ENCODE data around the gene DTX3L. TPM values are rescaled to one million over a fixed set of nuclear protein-coding genes. Genes with fewer than 3 reads are reported as not detected.

Gene DTX3L
- total and polyA plus RNA-seq, 9 donors = 9.8 to 34.0 (median 23.3) TPM

DNA sequence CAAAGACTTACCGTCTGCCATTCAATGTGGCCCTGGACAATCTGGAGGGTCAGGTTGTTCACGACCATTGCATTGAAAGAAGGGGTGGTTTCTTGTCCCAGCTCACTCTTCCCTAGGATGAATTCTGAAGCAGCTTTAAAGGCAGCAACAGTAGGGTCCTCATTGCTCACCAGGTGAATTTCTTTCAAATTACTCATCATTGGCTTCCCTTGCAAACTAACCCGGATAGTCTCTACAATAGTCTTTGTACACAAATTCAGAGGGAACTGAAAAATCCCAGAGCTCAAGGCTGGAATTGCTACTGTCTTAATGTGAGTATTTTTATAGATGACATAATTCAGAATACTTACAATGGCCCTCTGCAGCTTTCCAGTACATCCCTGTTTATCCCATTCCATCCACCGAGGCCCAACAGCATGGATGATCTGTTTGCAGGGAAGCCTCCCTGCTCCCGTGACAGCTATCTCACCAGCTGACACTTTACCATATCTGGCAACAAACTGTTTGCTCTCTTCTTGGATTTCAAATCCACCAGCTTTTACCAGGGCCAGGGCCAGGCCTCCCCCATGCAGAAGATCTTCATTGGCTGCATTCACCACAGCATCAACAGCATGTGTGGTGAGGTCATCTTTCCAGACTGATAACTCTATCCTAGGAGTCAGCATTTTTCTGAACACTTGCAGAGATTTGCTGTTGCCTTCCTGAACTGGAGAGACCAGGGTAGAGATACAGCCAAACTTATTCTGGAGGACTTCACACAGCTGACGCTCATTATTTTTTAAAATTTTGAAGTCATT lies 8.7 kb upstream of the DTX3L start:
- no peaks in the 10 kb centered on the region for H3K36me3 ChIP-seq
- peaks cover 3% of the 10 kb centered on the region for H3K4me1 ChIP-seq (ENCODE audit: insufficient read depth)
- H3K27ac ChIP-seq = no peak overlapping the region
- H3K27me3 ChIP-seq = no peaks in the 10 kb centered on the region
- H3K4me3 ChIP-seq = no peak overlapping the region
- DNase-seq = no peak
- intact Hi-C loops (cut with DNase I) = no loop called here
- 68 to 76% (median 74%) methylated on average over 6 of the region's 6 CpGs for WGBS, 3 donors
- TF ChIP-seq POLR2A (IDR thresholded peaks at IDR 0.05) (no peak), EP300 (IDR thresholded peaks at IDR 0.05) (no peak)
- TF ChIP-seq, protein P1, sequence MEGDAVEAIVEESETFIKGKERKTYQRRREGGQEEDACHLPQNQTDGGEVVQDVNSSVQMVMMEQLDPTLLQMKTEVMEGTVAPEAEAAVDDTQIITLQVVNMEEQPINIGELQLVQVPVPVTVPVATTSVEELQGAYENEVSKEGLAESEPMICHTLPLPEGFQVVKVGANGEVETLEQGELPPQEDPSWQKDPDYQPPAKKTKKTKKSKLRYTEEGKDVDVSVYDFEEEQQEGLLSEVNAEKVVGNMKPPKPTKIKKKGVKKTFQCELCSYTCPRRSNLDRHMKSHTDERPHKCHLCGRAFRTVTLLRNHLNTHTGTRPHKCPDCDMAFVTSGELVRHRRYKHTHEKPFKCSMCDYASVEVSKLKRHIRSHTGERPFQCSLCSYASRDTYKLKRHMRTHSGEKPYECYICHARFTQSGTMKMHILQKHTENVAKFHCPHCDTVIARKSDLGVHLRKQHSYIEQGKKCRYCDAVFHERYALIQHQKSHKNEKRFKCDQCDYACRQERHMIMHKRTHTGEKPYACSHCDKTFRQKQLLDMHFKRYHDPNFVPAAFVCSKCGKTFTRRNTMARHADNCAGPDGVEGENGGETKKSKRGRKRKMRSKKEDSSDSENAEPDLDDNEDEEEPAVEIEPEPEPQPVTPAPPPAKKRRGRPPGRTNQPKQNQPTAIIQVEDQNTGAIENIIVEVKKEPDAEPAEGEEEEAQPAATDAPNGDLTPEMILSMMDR (IDR thresholded peaks at IDR 0.05) = no peak
- no peaks in the 10 kb centered on the region for H3K9me3 ChIP-seq

DNA sequence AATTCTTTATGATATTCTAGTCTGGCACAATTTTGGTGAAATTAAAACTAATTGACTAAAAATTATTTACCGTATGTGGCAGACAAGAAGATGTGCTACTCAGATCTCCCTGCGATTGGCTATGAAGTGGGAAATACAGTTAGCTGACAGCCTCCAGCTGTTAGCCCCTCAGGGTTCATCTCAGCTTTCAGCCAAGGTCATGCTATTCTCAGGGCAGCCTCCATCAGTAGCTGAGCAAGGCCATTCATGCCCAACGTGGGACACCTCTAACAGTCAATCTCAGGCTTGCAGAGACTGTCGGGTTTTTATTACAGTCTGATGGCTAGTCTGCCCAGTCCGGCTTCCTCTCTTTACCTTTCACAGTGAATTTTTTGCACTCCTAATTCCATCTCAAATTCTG lies 6.8 kb upstream of the DTX3L start:
- H3K36me3 ChIP-seq = no peaks in the 10 kb centered on the region
- H3K27me3 ChIP-seq = no peaks in the 10 kb centered on the region
- no peaks in the 10 kb centered on the region for H3K9me3 ChIP-seq
- DNase-seq = no peak
- H3K4me3 ChIP-seq = no peak overlapping the region
- TF ChIP-seq POLR2A (IDR thresholded peaks at IDR 0.05) = no peak
- TF ChIP-seq EP300 (IDR thresholded peaks at IDR 0.05) = no peak
- TF ChIP-seq, protein P1 (IDR thresholded peaks at IDR 0.05) = no peak
- WGBS, 3 donors = 56 to 74% (median 69%) methylated on average over 5 of the region's 5 CpGs
- no peak overlapping the region for H3K27ac ChIP-seq
- H3K4me1 ChIP-seq (ENCODE audit: insufficient read depth) = peaks cover 4% of the 10 kb centered on the region
- intact Hi-C loops (cut with DNase I) = no loop called here

DNA sequence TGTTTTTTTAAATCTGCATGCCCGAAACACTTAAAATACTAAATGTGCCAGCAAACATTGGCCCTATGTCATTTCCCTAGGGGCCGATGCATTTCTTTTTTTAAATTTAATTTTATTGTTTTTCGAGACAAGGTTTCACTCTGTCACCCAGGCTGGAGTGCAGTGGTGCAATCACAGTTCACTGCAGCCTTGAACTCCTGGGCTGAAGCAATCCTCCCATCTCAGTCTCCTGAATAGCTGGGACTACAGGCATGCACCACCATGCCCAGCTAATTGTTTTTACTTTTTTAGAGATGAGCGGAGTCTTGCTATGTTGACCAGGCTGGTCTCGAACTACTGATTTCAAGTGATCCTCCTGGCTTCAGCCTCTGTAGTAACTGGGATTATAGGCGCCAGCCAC lies 5.5 kb upstream of the DTX3L start:
- Histone ChIP-seq H3K9me3 (no peaks in the 10 kb centered on the region), H3K27me3 (no peaks in the 10 kb centered on the region), H3K4me3 (no peak overlapping the region), H3K36me3 (no peaks in the 10 kb centered on the region), H3K27ac (no peak overlapping the region), H3K4me1 (ENCODE audit: insufficient read depth) (peaks cover 6% of the 10 kb centered on the region)
- WGBS, 3 donors = 85 to 90% (median 87%) methylated on average over 6 of the region's 6 CpGs
- intact Hi-C loops (cut with DNase I) = no loop called here
- no peak for DNase-seq
- TF ChIP-seq, protein P1 (IDR thresholded peaks at IDR 0.05) = no peak
- TF ChIP-seq EP300 (IDR thresholded peaks at IDR 0.05) = no peak
- TF ChIP-seq POLR2A (IDR thresholded peaks at IDR 0.05) = no peak

DNA sequence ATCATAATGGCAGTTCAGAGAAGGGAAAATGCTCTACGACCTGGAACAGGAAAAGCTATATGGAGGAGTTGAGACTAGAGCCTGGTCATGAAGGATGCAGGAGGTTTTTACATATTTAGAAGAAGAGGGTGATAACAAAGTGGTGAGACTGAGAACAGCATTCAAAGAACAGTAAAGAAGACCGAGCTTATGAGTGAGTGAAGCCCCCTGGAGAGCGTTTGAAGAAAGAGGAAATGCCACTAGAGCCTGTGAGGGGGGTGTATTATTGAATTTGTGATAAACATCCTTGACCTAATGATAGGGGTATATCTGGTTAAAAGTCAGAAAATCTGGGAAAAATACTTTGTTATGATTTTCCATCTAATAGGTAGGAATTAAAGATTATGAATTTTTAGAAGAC lies 4.2 kb upstream of the DTX3L start:
- Histone ChIP-seq H3K9me3 (no peaks in the 10 kb centered on the region), H3K4me3 (no peak overlapping the region), H3K27me3 (no peaks in the 10 kb centered on the region), H3K27ac (no peak overlapping the region), H3K4me1 (ENCODE audit: insufficient read depth) (peaks cover 6% of the 10 kb centered on the region), H3K36me3 (no peaks in the 10 kb centered on the region)
- intact Hi-C loops (cut with DNase I) = loop anchor here in 3 of 4 donors (5.0 to 10.0 kb wide), 3 partner anchors 117 to 125 kb away; partner anchors contain the start of gene PARP14 (in 2 of the 3)
- DNase-seq = no peak
- 81 to 86% (median 84%) methylated on average over 3 of the region's 3 CpGs for WGBS, 3 donors
- TF ChIP-seq, protein P1 (IDR thresholded peaks at IDR 0.05) = no peak
- TF ChIP-seq POLR2A (IDR thresholded peaks at IDR 0.05) (no peak), EP300 (IDR thresholded peaks at IDR 0.05) (no peak)
